Activated CD8-positive, alpha-beta memory T cell treated with anti-CD3 and anti-CD28 coated beads, Interleukin-2, amount 50 U/mL, for 48 hours (primary cell): ENCODE results near the gene UGT1A6.
A peak's percentile ranks its signal among the peaks of the same experiment; 100 is the strongest.

Source experiments
- DNase-seq: peaks from one replicate; pipeline ENCODE4 v3.0.0-alpha.2; 2020

Gene UGT1A6

GRCh38 chr2:233822101-233822771 lies 129.5 kb downstream of the UGT1A6 start:
- peak; percentile 36 for DNase-seq
